ENCODE data around the gene SORCS3. TPM values are rescaled to one million over a fixed set of nuclear protein-coding genes. Genes with fewer than 3 reads are reported as not detected.

Gene SORCS3
- total RNA-seq, 1 experiment from 2014 or later, result 0.04 TPM

DNA sequence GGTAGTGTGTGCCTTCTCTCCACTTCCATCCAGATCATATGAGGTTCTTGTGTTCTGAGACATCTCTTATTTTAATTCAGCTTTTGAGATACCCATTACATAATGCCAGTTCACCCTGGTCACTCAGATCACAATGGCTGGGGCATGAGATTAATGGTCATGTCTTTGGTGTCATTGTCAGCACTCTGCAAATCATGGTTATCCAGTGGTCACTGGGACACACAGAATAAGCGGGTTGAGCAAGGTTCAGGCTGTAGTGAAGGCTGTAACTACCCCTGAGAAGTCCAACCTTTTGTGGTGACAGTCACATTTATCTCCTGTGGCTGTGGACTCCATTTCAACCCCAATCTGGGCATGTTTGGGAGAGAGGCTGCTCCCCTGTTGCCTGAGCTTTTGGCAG is 35.8 kb downstream of the SORCS3 start:
- Histone ChIP-seq H2AK5ac (ENCODE audit: insufficient read length, low read length) (no peak overlapping the region), H3K23ac (ENCODE audit: insufficient read length, low read depth, low read length) (no peak overlapping the region), H3K18ac (ENCODE audit: insufficient read length, low read depth, low read length) (no peak overlapping the region), H2AFZ (ENCODE audit: low read length) (no peak overlapping the region), H3K79me1 (ENCODE audit: insufficient read depth, low read depth, low read length, poor library complexity, severe bottlenecking) (no peaks in the 10 kb centered on the region), H3T11ph (ENCODE audit: low read length) (no peak overlapping the region), H2BK12ac (ENCODE audit: insufficient read length, low read depth, low read length) (no peak overlapping the region), H3K79me2 (ENCODE audit: insufficient read depth, low read length) (no peaks in the 10 kb centered on the region), H3K14ac (ENCODE audit: insufficient read depth, low read length) (no peak overlapping the region), H3K4me2 (ENCODE audit: insufficient read depth, insufficient read length, low read length) (no peak overlapping the region), H3K4me1 (ENCODE audit: insufficient read depth, low read length) (no peaks in the 10 kb centered on the region), H4K8ac (replicated peaks; ENCODE audit: insufficient read length, low read depth, low read length) (no peak overlapping the region), H3K27ac (ENCODE audit: insufficient read length, low read depth, low read length) (no peak overlapping the region), H2BK15ac (ENCODE audit: low read depth, low read length) (no peak overlapping the region), H2BK120ac (ENCODE audit: low read depth, low read length, poor library complexity, severe bottlenecking) (no peak overlapping the region), H2BK20ac (ENCODE audit: low read depth, low read length, poor library complexity, severe bottlenecking) (no peak overlapping the region), H3K9me3 (ENCODE audit: control insufficient read depth, low read depth, low read length) (no peaks in the 10 kb centered on the region), H4K91ac (ENCODE audit: insufficient read length, low read depth, low read length) (no peak overlapping the region), H3K9ac (ENCODE audit: extremely low read depth, insufficient read length, low read length) (no peak overlapping the region), H3K56ac (ENCODE audit: insufficient read length, low read depth, low read length) (no peak overlapping the region), H4K20me1 (ENCODE audit: control insufficient read depth, insufficient read depth, insufficient read length) (no peaks in the 10 kb centered on the region), H4K5ac (ENCODE audit: insufficient read length, low read depth, low read length) (no peak overlapping the region), H2BK5ac (ENCODE audit: insufficient read length, low read length) (no peak overlapping the region), H3K27me3 (ENCODE audit: insufficient read depth, low read length) (no peaks in the 10 kb centered on the region), H3K4ac (ENCODE audit: low read depth, low read length) (no peak overlapping the region), H3K23me2 (ENCODE audit: insufficient read length, low read depth, low read length, poor library complexity, severe bottlenecking) (peaks cover 6% of the 10 kb centered on the region)
- WGBS (ENCODE audit: extremely low coverage, insufficient read length, low lambda C conversion rate), result no CpG with 5 or more reads among the region's 1 CpG
- H3K4me3 Mint-ChIP-seq, result no peak overlapping the region
- TF ChIP-seq, protein P1, sequence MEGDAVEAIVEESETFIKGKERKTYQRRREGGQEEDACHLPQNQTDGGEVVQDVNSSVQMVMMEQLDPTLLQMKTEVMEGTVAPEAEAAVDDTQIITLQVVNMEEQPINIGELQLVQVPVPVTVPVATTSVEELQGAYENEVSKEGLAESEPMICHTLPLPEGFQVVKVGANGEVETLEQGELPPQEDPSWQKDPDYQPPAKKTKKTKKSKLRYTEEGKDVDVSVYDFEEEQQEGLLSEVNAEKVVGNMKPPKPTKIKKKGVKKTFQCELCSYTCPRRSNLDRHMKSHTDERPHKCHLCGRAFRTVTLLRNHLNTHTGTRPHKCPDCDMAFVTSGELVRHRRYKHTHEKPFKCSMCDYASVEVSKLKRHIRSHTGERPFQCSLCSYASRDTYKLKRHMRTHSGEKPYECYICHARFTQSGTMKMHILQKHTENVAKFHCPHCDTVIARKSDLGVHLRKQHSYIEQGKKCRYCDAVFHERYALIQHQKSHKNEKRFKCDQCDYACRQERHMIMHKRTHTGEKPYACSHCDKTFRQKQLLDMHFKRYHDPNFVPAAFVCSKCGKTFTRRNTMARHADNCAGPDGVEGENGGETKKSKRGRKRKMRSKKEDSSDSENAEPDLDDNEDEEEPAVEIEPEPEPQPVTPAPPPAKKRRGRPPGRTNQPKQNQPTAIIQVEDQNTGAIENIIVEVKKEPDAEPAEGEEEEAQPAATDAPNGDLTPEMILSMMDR (conservative IDR thresholded peaks at IDR 0.05), result no peak
- DNase-seq, result no peak
- peaks cover 44% of the 10 kb centered on the region for H3K27me3 Mint-ChIP-seq (ENCODE audit: low read depth)
- H3K4me1 Mint-ChIP-seq, result peaks cover 7 to 11% of the 10 kb centered on the region in 2 experiments; a peak in 3 of 4 replicates
- H3K9me3 Mint-ChIP-seq, result peaks cover 0 to 4% of the 10 kb centered on the region in 2 experiments; a peak in 2 of 5 replicates
- no peak overlapping the region for H3K27ac Mint-ChIP-seq
- no peaks in the 10 kb centered on the region; a peak in 1 of 7 replicates for H3K36me3 Mint-ChIP-seq (ENCODE audit: insufficient read depth in 1 of 3, low read depth in 3 of 3)

Data from H9 (cell line).